Central memory CD8-positive, alpha-beta T cell (primary cell): ENCODE data around the gene GAS6.

Experiments used
- ATAC-seq: fragments of 150-1000 bp; cut with Tn5 transposase; replicated peaks from 2 replicates; pipeline ENCODE4 v1.10.0; 2022; ENCODE audit warnings: mild to moderate bottlenecking, moderate FRiP score, moderate number of reproducible peaks; ENCODE audit not compliant: poor library complexity, severe bottlenecking; ENCODE audit errors: extremely low read depth
- DNase-seq, 2 donors: peaks; one replicate each; pipeline ENCODE4 v3.0.0; 2021; ENCODE audit warnings: low spot score in 2 of 2
- H3K27ac Mint-ChIP-seq: one replicate; pipeline ENCODE4 v1.8.0; 2022; ENCODE audit warnings: low read depth, mild to moderate bottlenecking, moderate library complexity, mixed read lengths
- H3K27me3 Mint-ChIP-seq: one replicate; pipeline ENCODE4 v1.8.0; 2022; ENCODE audit warnings: mixed read lengths
- H3K36me3 Mint-ChIP-seq: one replicate; pipeline ENCODE4 v1.8.0; 2022; ENCODE audit warnings: mild to moderate bottlenecking, moderate library complexity, mixed read lengths; ENCODE audit not compliant: insufficient read depth
- H3K4me1 Mint-ChIP-seq: one replicate; pipeline ENCODE4 v1.8.0; 2022; ENCODE audit warnings: mixed read lengths
- H3K4me3 Mint-ChIP-seq: one replicate; pipeline ENCODE4 v1.8.0; 2022; ENCODE audit warnings: mild to moderate bottlenecking, moderate library complexity, mixed read lengths
- H3K9me3 Mint-ChIP-seq: one replicate; pipeline ENCODE4 v1.8.0; 2022; ENCODE audit warnings: mixed read lengths

Gene GAS6

DNA sequence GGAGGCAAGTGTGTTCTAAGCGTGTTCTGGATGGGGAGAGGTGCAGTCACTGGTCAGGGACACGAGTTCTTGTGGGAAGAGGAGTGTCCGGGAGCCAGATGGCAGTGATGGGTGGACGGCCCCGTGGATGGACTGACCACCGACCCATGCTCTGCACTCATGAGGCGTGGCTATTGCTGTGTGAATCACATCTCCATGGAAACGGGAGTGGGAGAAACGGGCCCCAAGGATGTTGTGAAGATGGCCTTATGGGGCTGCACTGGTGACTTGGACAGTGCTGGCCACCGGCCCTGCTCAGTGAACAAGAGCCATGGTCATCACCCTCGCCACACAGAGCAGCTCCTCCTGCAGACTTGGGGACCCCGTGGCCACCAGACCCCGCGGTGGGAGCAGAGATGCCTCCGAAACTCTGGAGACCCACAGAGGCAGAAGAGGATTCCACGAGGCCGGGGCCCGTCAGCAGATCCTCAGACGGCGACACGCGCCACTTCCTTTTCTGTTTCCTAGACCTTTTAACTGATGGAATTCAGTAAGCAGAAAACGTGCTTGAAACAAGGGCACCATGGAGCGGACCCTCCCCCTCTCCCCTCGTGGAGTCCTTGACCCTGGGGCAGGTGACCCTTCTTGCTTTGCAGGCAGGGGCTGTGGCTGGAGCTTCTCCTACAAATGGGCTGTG is 47.5 kb downstream of the GAS6 start:
- Mint-ChIP-seq H3K27ac (peak overlapping the region; percentile 26), H3K4me3 (peak overlapping the region; percentile 42), H3K36me3 (peaks cover 9% of the 10 kb centered on the region), H3K9me3 (no peaks in the 10 kb centered on the region), H3K27me3 (peaks cover 16% of the 10 kb centered on the region), H3K4me1 (peaks cover 16% of the 10 kb centered on the region)
- ATAC-seq (no peak), DNase-seq (no peak)

DNA sequence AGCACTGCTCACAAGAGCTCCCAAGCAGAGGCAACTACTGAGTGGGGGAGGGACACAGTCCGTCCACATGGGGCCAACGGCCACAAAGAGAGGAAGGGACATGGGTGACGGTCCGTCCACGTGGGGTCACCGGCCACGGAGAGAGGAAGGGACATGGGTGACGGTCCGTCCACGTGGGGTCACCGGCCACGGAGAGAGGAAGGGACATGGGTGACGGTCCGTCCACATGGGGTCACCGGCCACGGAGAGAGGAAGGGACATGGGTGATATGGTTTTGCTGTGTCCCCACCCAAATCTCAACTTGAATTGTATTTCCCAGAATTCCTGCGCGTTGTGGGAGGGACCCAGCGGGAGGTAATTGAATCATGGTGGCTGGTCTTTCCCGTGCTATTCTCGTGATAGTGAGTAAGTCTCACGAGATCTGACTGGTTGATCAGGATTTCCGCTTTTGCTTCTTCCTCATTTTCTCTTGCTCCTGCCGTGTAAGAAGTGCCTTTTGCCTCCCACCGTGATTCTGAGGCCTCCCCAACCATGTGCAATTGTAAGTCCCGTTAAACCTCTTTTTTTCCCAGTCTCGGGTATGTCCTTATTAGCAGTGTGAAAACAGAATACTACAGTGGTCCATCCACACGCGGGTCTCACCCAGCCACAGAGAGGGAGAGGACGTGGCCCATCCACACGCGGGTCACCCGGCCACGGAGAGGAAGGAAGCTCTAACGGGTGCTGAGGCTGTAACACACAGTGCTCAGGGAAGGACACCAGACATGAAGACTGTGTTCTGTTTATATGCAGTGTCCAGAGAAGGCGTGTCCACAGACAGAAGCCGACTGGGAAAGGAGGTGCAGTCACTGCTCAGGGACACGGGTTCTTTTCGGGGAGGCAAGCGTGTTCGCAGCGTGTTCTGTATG is 48.5 kb downstream of the GAS6 start:
- DNase-seq: no peak
- peaks cover 16% of the 10 kb centered on the region for H3K4me1 Mint-ChIP-seq
- ATAC-seq: no peak

DNA sequence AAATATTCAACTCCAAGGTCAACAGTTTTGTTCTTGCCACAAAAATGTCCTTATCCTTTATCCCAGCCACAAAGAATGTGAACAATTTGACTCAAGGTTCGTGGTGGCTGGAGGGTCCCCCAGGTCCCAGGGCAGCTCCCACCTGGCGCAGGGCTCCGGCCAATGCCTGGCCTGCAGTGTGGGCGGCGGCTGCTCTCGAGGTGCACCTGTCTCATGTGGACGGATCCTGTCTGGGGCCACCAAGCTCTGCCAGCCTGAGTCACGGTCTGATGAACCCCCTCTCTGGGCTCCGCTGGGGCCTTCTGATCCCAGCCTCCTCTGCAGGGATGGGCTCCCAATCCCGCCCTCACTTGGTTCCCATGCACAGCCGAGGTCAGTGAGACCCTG is 49.4 kb downstream of the GAS6 start:
- Mint-ChIP-seq H3K4me3 (no peak overlapping the region), H3K4me1 (peaks cover 16% of the 10 kb centered on the region), H3K9me3 (no peaks in the 10 kb centered on the region), H3K27ac (no peak overlapping the region), H3K36me3 (peaks cover 9% of the 10 kb centered on the region), H3K27me3 (peaks cover 16% of the 10 kb centered on the region)
- ATAC-seq: no peak
- no peak for DNase-seq

More for the DNA sequence above, 48.5 kb downstream of the GAS6 start:
- Mint-ChIP-seq H3K4me3 (peak overlapping the region; percentile 75), H3K27me3 (peaks cover 16% of the 10 kb centered on the region), H3K27ac (peak overlapping the region; percentile 26), H3K9me3 (no peaks in the 10 kb centered on the region), H3K36me3 (peaks cover 9% of the 10 kb centered on the region)

DNA sequence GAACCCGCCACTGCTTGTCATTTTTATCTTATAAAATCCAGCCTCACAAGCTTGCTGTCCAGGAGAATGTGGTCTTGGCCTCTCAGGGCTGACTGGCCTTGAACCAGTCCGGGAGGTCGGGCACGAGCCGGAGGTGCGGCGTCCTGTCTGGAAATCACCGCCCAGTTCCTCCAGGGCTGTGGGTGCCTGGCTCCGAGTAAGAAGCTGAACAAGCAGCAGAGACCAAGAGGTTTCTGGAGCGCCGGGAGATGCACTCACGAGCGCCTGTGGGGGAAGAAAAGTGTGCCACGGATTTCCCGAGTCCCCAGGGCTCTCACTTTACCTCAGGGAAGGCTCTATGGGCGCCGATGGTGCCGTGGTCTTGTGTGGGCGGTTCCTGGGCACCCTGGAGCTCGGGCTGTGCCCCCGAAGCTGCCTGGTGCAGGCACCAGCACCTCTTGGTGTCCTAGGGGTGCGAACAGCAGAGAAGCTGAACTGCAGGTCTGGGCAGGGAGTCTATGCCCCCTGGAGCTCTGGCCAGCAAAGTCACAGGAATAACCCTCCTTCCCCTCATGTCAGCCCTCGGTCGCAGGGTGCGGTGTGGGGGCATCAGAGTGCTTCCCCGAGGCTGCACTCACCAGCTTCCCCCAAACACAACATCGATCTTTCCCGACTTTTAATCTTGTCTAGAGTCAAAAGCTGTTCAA is 50.0 kb downstream of the GAS6 start:
- Mint-ChIP-seq H3K4me1 (peaks cover 16% of the 10 kb centered on the region), H3K27me3 (peaks cover 16% of the 10 kb centered on the region), H3K9me3 (no peaks in the 10 kb centered on the region), H3K36me3 (peaks cover 9% of the 10 kb centered on the region), H3K4me3 (no peak overlapping the region), H3K27ac (no peak overlapping the region)
- DNase-seq (no peak), ATAC-seq (no peak)

DNA sequence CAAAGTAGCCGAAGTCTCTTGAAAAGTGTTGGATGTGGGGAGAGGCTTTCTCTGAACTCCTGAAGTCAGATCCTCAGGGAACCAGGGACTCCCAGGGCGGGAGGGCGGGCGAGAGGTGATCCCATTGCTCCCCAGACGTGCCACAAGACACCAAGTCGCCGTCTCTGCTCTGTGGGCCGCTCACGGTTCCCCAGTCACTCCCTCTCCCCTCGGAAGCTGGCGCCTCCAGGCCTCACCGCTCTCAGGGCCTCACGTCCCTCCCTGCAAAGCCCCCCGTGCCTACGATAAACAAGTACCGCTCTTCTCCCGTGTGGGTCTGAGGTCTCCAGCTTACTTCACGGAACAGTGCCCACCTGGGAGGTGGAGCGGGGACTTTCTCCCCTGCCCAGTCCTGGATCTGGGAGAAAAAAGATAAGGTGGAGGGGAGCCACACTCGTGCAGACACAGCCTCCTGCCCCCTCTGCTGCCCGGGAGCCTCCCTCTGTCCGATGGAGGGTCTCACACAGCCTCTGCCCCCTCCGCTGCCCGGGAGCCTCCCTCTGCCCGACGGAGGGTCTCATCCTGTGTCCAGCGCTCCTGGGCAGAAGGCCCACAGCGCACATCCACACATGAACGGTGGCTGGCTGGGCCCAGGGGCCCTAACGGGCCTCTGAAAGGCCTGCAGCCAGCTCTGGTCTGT is 50.7 kb downstream of the GAS6 start:
- H3K27ac Mint-ChIP-seq: no peak overlapping the region
- ATAC-seq (no peak), DNase-seq (no peak)
- H3K36me3 Mint-ChIP-seq: peaks cover 9% of the 10 kb centered on the region
- H3K4me3 Mint-ChIP-seq: no peak overlapping the region
- peaks cover 16% of the 10 kb centered on the region for H3K27me3 Mint-ChIP-seq
- no peaks in the 10 kb centered on the region for H3K9me3 Mint-ChIP-seq
- peaks cover 22% of the 10 kb centered on the region for H3K4me1 Mint-ChIP-seq

DNA sequence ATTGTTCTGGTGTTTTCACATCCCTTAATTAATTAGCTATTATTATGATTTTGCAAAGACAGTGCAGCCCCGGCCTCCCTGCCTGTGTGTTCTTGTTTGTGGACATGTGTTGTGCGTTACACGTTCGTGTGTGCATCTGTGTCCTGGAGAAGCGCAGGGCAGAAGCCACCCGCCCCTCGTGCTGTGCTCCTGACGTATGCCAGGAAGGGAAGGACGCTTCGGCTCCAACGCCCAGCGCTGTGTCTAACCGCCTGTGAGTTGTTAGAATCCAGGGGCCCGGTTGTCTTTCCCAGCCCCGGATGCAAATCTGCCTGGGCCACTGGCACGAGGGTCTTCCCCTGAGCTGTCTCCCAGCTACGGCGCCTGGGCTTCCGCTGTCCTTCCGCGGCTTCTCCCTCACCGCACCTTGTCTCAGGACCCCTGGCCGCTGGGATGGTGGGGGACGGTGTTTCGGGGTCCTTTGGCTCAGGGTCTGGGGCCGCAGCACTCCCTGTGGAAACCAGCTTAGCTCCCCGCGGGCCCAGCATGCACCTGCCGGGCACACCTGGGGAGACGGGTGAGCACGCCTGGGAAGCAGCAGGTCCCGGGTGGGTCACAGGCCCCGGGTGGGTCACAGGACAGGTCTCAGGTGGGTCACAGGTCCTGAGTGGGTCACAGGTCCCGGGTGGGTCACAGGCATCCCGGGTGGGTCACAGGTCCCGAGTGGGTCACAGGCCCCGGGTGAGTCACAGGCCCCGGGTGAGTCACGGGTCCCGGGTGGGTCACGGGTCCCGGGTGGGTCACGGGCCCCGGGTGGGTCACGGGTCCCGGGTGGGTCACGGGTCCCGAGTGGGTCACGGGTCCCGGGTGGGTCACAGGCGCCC is 51.5 kb downstream of the GAS6 start:
- no peak for DNase-seq
- Mint-ChIP-seq H3K4me3 (no peak overlapping the region), H3K27me3 (peaks cover 16% of the 10 kb centered on the region), H3K9me3 (no peaks in the 10 kb centered on the region), H3K4me1 (peaks cover 23% of the 10 kb centered on the region), H3K36me3 (peaks cover 7% of the 10 kb centered on the region), H3K27ac (no peak overlapping the region)
- ATAC-seq: no peak

DNA sequence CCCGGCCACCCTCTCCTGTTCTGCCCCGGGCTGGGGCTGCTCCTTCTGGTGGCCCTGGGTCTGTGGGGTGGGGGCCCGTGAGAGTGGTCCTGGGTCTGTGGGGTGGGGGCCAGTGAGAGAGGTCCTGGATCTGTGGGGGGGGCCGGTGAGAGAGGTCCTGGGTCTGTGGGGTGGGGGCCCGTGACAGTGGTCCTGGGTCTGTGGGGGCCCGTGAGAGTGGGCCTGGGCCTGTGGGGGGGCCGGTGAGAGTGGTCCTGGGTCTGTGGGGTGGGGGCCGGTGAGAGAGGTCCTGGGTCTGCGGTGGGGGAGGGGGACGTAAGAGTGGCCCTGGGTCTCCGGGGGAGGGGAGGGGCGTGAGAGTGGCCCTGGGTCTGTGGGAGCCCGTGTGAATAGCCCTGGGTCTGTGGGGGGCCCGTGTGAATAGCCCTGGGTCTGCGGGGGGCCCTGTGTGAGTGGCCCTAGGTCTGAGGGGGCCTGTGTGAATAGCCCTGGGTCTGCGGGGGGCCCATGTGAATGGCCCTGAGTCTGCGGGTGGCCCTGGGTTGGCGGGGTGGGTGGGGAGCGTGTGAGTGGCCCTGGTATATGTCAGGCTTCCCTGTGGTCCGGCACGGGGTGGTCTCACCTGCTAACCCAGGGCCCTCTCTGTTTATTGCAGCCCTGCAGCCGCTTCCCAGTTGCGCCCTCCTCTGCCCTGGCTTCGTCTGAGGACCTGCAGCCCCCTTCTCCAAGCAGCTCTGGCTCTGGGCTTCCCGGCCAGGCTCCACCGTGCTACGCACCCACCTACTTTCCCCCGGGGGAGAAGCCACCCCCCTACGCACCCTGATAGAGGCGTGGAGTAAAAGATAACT is 52.6 kb downstream of the GAS6 start:
- Mint-ChIP-seq H3K27ac (no peak overlapping the region), H3K36me3 (peaks cover 2% of the 10 kb centered on the region), H3K4me1 (peaks cover 21% of the 10 kb centered on the region), H3K27me3 (peaks cover 16% of the 10 kb centered on the region), H3K4me3 (no peak overlapping the region), H3K9me3 (no peaks in the 10 kb centered on the region)
- DNase-seq (no peak), ATAC-seq (no peak)

DNA sequence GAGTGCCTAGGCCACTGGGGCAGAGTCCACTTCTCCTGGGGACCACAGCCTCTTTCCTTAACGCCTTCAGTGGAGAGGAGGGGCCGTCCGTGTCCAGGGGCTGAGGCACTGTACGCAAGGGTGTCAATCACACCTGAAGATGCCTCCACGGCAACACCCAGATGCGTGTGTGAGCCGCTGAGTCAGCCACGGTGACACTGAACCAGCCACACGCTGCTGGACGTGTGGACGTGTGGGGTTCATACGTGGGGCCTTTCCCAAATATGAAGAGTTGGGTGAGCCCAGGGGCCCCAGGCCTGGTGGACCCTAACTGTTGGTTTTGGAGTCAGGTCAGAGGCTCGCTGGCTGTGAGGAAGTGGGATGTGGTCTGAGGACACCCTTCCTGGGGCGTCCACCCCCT is 53.2 kb downstream of the GAS6 start:
- no peak for ATAC-seq
- Mint-ChIP-seq H3K27me3 (peaks cover 11% of the 10 kb centered on the region), H3K36me3 (peaks cover 2% of the 10 kb centered on the region), H3K27ac (no peak overlapping the region), H3K9me3 (no peaks in the 10 kb centered on the region), H3K4me3 (no peak overlapping the region), H3K4me1 (peaks cover 15% of the 10 kb centered on the region)
- no peak for DNase-seq

DNA sequence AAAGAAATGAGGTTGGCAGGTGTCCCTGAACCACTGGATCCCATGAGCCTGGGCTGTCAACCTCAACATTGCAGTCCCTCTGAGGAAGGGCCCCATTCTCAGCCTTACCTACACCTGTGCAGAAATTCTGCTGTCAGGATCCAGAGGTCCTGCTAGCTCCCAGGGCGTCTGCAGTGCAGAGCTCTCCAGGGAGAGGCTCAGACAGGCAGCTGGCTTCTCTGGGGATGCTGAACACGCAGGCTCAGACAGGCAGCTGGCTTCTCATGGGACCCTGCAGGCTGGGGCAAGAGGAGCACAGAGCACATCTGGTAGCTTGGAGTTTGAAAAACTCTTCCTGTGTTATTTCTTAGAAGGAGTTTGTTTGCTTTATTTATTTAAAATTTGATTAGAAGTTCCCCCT is 53.9 kb downstream of the GAS6 start:
- Mint-ChIP-seq H3K36me3 (no peaks in the 10 kb centered on the region), H3K4me3 (no peak overlapping the region), H3K9me3 (no peaks in the 10 kb centered on the region), H3K27me3 (peaks cover 4% of the 10 kb centered on the region), H3K27ac (no peak overlapping the region), H3K4me1 (peaks cover 11% of the 10 kb centered on the region)
- DNase-seq (no peak), ATAC-seq (no peak)

DNA sequence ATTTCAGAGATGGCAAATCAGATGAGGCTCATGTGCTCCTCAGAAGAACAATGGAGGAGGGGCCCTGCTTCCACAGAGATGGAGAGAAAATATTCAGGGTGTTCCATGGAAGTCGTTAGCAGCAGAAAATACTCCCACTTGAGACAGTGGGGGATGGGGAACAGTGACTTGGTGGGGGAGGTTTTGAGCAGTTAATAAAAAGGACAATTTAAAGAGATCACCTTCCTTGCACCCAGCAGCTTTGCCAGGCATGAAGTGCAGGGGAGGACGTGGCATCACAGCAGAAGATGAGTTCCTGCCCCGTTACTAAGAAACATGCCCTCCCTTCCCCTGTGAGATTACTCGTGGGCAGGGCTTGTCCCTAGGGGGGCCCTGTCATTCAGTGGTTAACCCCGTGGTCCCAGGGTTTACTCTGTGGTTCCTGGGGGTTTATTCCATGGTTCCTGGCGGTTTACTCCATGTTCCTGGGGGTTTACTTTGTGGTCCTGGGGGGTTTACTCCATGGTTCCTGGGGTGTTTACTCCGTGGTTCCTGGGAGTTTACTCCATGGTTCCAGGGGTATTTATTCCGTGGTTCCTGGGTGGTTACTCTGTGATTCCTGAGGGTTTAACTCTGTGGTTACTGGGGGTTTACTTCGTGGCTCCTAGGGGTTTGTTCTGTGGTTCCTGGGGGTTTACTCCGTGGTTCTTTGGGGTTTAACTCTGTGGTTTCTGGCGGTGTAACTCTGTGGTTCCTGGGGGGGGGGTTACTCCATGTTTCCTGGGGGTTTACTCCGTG is 55.6 kb downstream of the GAS6 start:
- Mint-ChIP-seq H3K4me3 (no peak overlapping the region), H3K27ac (peak overlapping the region; percentile 62), H3K9me3 (no peaks in the 10 kb centered on the region), H3K4me1 (peaks cover 11% of the 10 kb centered on the region), H3K27me3 (no peaks in the 10 kb centered on the region), H3K36me3 (no peaks in the 10 kb centered on the region)
- ATAC-seq: no peak
- DNase-seq: no peak
